Measurements from ENCODE around the gene FCN2.

- no peak for TF ChIP-seq CTCF (IDR thresholded peaks at IDR 0.05)
- no peak for TF ChIP-seq POLR2A (IDR thresholded peaks at IDR 0.05)
- no peak for TF ChIP-seq EP300 (IDR thresholded peaks at IDR 0.05)
Observed at GRCh38 chr9:134896834-134897583, 16.4 kb downstream of the FCN2 start.
